ENCODE data around the gene SH2D3C.

The SH2D3C gene

DNA sequence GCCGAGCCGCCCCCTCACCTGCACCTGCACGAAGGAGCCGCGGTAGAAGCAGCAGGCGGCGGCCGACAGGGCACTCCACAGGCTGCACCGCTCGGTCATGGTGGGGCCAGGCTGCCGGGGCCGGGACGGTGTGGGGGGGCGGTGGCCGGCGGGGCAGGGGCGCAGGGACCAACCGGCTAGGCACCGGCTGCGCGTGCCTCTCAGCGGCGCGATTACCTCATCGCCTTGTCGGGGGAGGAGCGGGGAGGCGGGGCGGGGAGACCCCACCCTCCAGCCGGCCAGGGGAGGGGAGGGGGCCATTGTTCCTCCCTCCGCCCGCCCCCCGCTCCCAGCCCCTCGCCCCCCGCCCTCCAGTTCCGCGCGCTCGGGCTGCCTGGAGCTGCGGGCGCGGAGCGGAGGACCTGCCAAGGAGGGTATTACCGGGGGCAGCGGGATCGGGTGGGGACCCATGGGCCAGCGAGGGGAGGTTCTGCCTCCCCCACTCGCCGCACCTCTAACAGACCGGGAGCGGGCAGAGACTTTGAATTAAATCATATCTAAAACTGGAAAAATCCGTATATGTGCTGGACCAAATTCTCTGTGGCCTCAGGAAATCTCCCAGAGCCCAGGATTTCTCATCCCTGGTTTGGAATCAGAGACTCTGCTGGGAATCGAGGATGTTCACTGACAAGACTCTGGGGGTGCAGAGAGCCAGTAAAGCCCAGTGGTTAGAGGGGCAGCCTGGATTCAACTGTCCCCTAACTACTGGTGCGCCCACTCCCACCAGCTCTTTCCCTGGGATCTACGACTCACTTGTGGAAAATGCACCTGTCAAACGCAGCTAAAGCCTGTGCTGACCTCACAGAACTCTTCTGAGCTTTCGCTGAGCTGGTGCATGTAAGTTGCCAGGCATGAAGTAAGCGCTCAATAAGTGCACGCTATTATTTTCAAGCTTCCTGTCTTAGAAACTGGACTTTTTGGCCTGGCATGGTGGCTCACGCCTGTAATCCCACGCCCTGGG is 23.1 kb downstream of the SH2D3C start:
- ATAC-seq: no peak
- TF ChIP-seq ZNF8 (CRISPR knock-in tag; IDR thresholded peaks at IDR 0.05): no peak

DNA sequence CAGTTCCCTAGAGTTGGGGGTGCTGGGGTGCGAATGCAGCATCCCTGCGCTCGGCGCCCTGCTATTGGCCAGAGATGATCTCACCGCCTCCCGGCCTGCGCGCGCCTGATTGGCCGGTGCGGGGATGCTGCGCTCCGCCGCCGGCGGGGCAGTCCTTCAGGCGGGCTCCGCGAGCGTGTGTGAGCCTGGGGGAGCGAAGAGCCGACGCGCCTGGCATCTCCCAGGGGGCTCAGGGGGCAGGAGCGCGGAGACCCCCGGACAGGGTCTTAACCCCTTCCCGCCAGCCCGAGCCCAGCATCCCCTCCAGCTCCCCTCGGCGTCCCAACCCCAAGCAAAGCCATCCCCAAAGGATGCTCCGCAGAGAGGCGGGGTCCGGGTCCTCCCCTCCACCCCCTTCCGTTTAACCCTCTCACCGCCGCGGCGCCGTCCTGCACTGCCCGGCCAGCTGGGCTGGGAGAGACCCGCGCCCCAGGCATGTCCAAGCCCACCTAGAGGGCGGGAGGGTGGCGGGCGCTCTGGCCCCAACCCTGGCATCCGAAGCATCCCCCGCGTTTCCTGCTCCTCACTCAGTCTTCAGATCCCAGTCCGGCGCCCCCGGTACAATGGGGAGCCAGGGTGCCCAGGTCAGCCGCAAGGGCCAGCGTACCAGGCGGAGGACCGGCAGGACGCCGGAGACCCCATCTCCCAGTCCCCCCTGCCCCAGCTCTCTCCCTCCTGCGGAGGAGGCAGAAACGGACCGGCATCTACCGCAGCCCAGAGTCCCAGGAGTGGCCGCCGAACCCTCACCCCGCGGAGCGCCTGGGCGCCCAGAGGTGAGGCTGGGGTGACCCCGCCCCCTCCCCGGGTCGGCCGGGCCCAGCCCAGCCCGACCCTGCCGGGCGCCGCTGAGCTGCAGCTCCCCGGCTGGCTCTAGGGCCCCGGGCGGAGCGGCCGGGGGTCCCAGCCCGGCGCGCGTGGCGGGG is 24.1 kb downstream of the SH2D3C start:
- TF ChIP-seq ZNF8 (CRISPR knock-in tag; IDR thresholded peaks at IDR 0.05): no peak
- no peak for TF ChIP-seq RARB (CRISPR knock-in tag; IDR thresholded peaks at IDR 0.05)
- no peak for TF ChIP-seq ZNF70 (CRISPR knock-in tag; IDR thresholded peaks at IDR 0.05)
- no peak for TF ChIP-seq ISL1 (CRISPR knock-in tag; IDR thresholded peaks at IDR 0.05)
- no peak for TF ChIP-seq TCF4 (CRISPR knock-in tag; IDR thresholded peaks at IDR 0.05; ENCODE audit: borderline replicate concordance)
- no peak for TF ChIP-seq ZFP30 (CRISPR knock-in tag; IDR thresholded peaks at IDR 0.05)
- TF ChIP-seq GLIS3 (CRISPR knock-in tag; IDR thresholded peaks at IDR 0.05): no peak
- no peak for TF ChIP-seq ARNTL (CRISPR knock-in tag; IDR thresholded peaks at IDR 0.05; ENCODE audit: borderline replicate concordance, low read depth)
- TF ChIP-seq ZC3H10 (CRISPR knock-in tag; IDR thresholded peaks at IDR 0.05): no peak
- TF ChIP-seq ZNF565 (CRISPR knock-in tag; conservative IDR thresholded peaks at IDR 0.05; ENCODE audit: low read depth): no peak
- TF ChIP-seq BACH2 (CRISPR knock-in tag; IDR thresholded peaks at IDR 0.05; ENCODE audit: borderline replicate concordance): no peak
- TF ChIP-seq, protein P1, sequence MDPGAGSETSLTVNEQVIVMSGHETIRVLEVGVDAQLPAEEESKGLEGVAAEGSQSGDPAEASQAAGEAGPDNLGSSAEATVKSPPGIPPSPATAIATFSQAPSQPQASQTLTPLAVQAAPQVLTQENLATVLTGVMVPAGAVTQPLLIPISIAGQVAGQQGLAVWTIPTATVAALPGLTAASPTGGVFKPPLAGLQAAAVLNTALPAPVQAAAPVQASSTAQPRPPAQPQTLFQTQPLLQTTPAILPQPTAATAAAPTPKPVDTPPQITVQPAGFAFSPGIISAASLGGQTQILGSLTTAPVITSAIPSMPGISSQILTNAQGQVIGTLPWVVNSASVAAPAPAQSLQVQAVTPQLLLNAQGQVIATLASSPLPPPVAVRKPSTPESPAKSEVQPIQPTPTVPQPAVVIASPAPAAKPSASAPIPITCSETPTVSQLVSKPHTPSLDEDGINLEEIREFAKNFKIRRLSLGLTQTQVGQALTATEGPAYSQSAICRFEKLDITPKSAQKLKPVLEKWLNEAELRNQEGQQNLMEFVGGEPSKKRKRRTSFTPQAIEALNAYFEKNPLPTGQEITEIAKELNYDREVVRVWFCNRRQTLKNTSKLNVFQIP (CRISPR knock-in tag; IDR thresholded peaks at IDR 0.05; ENCODE audit: borderline replicate concordance, low read depth): no peak
- TF ChIP-seq, protein P2, sequence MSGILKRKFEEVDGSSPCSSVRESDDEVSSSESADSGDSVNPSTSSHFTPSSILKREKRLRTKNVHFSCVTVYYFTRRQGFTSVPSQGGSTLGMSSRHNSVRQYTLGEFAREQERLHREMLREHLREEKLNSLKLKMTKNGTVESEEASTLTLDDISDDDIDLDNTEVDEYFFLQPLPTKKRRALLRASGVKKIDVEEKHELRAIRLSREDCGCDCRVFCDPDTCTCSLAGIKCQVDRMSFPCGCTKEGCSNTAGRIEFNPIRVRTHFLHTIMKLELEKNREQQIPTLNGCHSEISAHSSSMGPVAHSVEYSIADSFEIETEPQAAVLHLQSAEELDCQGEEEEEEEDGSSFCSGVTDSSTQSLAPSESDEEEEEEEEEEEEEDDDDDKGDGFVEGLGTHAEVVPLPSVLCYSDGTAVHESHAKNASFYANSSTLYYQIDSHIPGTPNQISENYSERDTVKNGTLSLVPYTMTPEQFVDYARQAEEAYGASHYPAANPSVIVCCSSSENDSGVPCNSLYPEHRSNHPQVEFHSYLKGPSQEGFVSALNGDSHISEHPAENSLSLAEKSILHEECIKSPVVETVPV (CRISPR knock-in tag; IDR thresholded peaks at IDR 0.05): no peak
- TF ChIP-seq, protein P3, sequence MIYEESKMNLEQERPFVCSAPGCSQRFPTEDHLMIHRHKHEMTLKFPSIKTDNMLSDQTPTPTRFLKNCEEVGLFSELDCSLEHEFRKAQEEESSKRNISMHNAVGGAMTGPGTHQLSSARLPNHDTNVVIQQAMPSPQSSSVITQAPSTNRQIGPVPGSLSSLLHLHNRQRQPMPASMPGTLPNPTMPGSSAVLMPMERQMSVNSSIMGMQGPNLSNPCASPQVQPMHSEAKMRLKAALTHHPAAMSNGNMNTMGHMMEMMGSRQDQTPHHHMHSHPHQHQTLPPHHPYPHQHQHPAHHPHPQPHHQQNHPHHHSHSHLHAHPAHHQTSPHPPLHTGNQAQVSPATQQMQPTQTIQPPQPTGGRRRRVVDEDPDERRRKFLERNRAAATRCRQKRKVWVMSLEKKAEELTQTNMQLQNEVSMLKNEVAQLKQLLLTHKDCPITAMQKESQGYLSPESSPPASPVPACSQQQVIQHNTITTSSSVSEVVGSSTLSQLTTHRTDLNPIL (CRISPR knock-in tag; IDR thresholded peaks at IDR 0.05; ENCODE audit: low read depth): no peak
- peak; percentile 96 for ATAC-seq

DNA sequence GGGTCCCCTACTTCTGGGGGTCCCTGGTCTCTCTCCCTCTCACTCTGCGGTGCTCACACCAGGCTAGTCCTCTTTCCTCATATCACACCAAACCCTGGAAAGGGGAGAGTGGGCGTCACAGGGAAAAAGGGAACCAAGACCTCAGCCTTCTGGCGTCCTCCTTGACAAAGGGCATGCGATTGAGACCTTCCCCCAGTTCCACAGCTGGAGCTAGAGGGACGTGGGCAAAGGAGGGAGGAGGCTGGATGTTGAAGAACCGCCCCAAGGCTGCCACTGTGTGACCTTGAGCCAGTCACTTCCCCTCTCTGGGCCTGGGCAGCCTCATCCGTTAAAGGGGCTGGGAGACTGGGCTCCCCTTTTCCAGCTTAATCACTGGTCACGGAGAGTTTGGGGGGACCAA is 24.8 kb downstream of the SH2D3C start:
- ATAC-seq: no peak

More for the DNA sequence above, 24.8 kb downstream of the SH2D3C start:
- TF ChIP-seq, protein P3 (CRISPR knock-in tag; IDR thresholded peaks at IDR 0.05; ENCODE audit: low read depth): no peak
- TF ChIP-seq, protein P1 (CRISPR knock-in tag; IDR thresholded peaks at IDR 0.05; ENCODE audit: borderline replicate concordance, low read depth): no peak
- TF ChIP-seq ZNF8 (CRISPR knock-in tag; IDR thresholded peaks at IDR 0.05): no peak
- no peak for TF ChIP-seq ZC3H10 (CRISPR knock-in tag; IDR thresholded peaks at IDR 0.05)
- TF ChIP-seq ZFP3 (CRISPR knock-in tag; IDR thresholded peaks at IDR 0.05): no peak
- TF ChIP-seq, protein P2 (CRISPR knock-in tag; IDR thresholded peaks at IDR 0.05): no peak
- no peak for TF ChIP-seq OSR1 (CRISPR knock-in tag; IDR thresholded peaks at IDR 0.05)
- TF ChIP-seq ISL1 (CRISPR knock-in tag; IDR thresholded peaks at IDR 0.05): no peak
- TF ChIP-seq TOX (CRISPR knock-in tag; IDR thresholded peaks at IDR 0.05; ENCODE audit: borderline replicate concordance): no peak
- no peak for TF ChIP-seq CSDC2 (CRISPR knock-in tag; IDR thresholded peaks at IDR 0.05)
- TF ChIP-seq, protein P4, sequence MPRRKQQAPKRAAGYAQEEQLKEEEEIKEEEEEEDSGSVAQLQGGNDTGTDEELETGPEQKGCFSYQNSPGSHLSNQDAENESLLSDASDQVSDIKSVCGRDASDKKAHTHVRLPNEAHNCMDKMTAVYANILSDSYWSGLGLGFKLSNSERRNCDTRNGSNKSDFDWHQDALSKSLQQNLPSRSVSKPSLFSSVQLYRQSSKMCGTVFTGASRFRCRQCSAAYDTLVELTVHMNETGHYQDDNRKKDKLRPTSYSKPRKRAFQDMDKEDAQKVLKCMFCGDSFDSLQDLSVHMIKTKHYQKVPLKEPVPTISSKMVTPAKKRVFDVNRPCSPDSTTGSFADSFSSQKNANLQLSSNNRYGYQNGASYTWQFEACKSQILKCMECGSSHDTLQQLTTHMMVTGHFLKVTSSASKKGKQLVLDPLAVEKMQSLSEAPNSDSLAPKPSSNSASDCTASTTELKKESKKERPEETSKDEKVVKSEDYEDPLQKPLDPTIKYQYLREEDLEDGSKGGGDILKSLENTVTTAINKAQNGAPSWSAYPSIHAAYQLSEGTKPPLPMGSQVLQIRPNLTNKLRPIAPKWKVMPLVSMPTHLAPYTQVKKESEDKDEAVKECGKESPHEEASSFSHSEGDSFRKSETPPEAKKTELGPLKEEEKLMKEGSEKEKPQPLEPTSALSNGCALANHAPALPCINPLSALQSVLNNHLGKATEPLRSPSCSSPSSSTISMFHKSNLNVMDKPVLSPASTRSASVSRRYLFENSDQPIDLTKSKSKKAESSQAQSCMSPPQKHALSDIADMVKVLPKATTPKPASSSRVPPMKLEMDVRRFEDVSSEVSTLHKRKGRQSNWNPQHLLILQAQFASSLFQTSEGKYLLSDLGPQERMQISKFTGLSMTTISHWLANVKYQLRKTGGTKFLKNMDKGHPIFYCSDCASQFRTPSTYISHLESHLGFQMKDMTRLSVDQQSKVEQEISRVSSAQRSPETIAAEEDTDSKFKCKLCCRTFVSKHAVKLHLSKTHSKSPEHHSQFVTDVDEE (CRISPR knock-in tag; IDR thresholded peaks at IDR 0.05): no peak
- no peak for TF ChIP-seq TCF4 (CRISPR knock-in tag; IDR thresholded peaks at IDR 0.05; ENCODE audit: borderline replicate concordance)
- no peak for TF ChIP-seq ZFP30 (CRISPR knock-in tag; IDR thresholded peaks at IDR 0.05)
